ENCODE measurements around the gene PTPRM.

GRCh38 chr18:8307960-8308359, 740.8 kb downstream of the PTPRM start:
- TF ChIP-seq CTCF (conservative IDR thresholded peaks at IDR 0.05; ENCODE audit: low read length) (no peak), EZH2phosphoT487 (IDR thresholded peaks at IDR 0.05; ENCODE audit: borderline replicate concordance) (no peak)

All from Loucy (cell line).